GM10266 (cell line): ENCODE results near the gene SLC25A29.

ENCODE experiments used
- DNase-seq: peaks from one replicate; pipeline ENCODE4 v3.0.0; 2012; ENCODE audit errors: extremely low spot score
- TF ChIP-seq, protein P1 (sequence below): IDR thresholded peaks from 2 replicates; pipeline ENCODE4 v1.5.1; 2012; ENCODE audit warnings: mild to moderate bottlenecking, low read depth; ENCODE audit not compliant: control insufficient read depth, insufficient read depth; ENCODE audit errors: missing control alignments

The SLC25A29 gene

DNA sequence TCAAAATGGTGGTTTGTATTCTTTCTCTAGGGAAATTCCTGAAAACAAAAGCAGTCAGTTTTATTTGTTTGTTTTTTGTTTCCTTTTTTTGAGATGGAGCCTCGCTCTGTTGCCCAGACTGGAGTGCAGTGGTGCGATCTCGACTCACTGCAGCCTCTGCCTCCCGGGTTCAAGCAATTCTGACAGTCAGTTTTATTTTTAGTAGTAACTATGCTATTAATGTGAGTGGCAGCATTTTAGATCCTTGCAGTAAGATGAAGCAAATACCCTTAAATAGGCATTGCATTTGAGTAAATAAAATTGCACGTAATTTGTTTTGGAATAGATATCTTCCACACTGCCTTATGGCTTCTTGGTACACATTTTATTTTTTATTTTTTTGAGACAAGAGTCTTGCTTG, 43.7 kb downstream of the SLC25A29 start:
- TF ChIP-seq, protein P1, sequence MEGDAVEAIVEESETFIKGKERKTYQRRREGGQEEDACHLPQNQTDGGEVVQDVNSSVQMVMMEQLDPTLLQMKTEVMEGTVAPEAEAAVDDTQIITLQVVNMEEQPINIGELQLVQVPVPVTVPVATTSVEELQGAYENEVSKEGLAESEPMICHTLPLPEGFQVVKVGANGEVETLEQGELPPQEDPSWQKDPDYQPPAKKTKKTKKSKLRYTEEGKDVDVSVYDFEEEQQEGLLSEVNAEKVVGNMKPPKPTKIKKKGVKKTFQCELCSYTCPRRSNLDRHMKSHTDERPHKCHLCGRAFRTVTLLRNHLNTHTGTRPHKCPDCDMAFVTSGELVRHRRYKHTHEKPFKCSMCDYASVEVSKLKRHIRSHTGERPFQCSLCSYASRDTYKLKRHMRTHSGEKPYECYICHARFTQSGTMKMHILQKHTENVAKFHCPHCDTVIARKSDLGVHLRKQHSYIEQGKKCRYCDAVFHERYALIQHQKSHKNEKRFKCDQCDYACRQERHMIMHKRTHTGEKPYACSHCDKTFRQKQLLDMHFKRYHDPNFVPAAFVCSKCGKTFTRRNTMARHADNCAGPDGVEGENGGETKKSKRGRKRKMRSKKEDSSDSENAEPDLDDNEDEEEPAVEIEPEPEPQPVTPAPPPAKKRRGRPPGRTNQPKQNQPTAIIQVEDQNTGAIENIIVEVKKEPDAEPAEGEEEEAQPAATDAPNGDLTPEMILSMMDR: no peak
- DNase-seq: no peak

DNA sequence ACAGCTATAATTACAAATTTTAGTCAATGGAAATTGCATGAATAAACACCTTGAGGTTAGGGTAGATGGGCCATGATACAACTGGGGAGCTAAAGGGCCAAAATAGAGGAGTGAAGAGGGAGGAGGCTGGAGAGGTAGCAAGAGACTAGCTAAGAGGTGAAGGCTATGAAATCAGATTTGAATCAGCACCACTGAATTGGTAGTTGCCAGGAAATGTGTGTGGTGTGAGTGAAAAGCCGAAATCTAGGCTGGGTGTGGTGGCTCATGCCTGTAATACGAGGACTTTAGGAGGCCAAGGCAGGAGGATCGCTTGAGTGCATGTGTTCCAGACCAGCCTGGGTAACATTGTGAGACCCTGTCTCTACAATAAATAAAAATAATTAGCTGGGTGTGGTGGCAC, 44.6 kb downstream of the SLC25A29 start:
- TF ChIP-seq, protein P1: no peak
- no peak for DNase-seq

DNA sequence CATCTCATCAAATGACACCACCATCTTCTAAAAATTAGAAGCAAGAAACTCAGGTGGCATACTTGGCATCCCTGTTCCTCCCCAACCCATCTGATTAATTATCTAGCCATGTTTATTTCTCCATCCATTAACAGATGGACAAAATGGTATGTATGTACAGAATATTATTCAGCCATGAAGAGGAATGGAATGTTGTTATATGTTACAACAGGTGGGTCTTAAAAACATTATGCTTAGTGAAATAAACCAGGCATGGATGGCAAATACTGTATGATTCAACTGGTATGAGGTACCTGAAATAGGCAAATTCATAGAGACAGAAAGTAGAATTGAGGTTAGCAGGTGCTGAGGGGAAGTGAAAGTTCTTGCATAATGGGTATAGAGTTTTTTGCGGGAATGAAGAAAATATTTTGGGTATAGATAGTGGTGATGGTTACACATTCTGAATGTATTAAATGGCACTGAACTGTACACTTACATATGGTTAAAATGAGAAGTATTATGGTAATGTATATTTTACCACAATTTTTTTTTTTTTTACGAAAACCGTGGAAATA, 49.8 kb downstream of the SLC25A29 start:
- DNase-seq: no peak
- TF ChIP-seq, protein P1: no peak

DNA sequence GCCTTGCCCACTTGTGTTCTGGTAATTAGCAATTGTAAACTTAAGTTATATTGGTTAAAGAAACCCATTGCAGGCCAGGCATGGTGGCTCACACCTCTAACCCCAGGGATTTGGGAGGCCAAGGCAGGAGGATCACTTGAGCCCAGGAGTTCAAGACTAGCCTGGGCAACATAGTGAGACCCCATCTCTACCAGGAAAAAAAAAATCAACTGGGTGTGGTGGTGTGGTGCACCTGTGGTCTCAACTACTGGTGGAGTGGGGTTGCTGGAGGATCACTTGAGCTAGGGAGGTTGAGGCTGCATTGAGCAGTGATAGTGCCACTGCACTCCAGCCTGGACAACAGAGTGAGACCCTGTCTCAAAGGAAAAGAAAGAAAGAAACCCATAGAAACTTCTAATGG, 53.6 kb downstream of the SLC25A29 start:
- DNase-seq: no peak
- TF ChIP-seq, protein P1: no peak

DNA sequence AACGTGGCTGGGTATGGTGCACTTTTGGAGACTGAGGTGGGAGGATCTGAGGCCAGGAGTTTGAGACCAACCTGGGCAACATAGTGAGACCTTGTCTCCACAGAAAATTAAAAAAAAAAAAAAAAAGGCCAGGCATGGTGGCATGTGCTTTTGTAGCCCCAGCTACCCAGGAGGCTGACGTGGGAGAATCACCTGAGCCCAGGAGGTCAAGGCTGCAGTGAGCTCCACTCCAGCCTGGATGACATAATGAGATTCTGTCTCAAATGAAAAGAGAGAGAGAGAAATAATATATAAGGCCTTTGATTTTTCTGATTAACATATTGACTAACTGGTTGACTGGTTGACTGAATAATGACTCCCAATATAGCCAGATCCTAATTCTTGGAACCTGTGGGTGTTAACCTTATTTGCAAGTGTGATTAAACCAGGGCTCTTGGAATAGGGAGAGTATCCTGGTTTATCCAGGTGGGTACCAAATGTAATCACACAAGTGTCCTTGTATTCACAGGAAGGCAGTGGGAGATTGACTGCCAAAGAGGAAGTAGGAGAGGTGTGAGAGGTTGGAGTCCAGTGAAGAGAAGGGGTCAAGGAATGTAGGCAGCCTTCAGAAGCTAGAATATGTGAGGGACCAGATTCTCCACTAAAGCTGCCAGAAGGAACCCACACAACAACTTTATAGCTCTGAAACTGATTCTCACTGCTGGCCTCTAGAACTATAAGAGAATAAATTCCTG, 55.3 kb downstream of the SLC25A29 start:
- TF ChIP-seq, protein P1: no peak
- DNase-seq: no peak

DNA sequence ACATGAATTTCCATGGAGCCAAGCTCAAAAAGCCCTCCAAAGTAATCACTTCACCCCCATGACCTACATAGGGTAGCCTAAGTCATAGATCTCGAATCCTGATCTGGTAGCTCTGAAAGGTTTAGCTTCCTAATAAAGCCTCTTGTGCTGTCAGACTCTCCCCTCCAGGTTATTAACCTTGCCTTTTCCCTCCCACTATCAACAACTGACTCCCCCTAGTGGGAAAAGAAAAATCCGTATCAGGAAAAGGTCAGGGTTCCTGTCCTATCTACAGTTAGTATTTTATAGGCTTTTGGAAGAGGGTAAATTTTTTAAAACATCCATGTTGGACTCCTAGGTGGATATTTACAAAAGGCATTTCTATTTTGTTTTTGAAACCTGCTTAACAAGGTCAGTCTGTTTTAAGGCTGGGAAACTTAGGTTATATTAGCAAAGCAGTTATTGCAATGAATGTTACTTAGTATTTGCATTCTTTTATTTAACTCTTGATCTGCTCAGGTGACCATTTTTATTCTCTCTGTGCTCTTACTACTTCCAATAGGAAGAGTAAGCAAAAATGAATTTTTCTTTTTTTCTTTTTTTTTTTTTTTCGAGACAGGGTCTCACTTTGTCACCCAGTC, 59.3 kb downstream of the SLC25A29 start:
- DNase-seq: no peak
- TF ChIP-seq, protein P1: peak; percentile 36

DNA sequence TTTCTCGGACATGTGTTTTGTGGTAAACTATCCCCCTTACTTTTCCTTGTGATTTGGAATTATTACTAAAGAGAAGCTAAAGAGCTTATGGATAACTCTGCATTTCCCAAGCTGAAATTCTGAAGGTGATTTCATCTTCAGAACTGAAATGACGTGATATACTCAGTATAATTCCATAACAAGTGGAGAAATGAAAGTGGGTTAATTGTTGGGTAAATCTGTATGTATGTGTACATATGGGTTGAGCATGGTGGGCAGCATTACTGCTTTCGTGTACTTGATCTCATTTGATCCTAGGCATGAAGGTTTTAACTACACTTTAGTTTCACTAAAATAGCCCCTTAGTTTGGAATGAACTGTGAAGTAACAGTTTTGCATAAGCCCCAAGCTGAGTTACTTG, 63.2 kb downstream of the SLC25A29 start:
- no peak for DNase-seq
- TF ChIP-seq, protein P1: no peak
